WERI-Rb-1 (cell line): ENCODE data around the gene TMEFF2.

Experiments
- DNase-seq: peaks from one replicate; pipeline ENCODE4 v3.0.0-alpha.2; 2020
- H3K27ac ChIP-seq: fragments of 250-450 bp; sonication (Bioruptor Pico); 2 replicates; pipeline ENCODE4 v1.5.1; 2020; ENCODE audit warnings: mild to moderate bottlenecking, moderate library complexity
- H3K27me3 ChIP-seq: fragments of 250-450 bp; sonication (Bioruptor Pico); 2 replicates; pipeline ENCODE4 v1.5.1; 2021; ENCODE audit warnings: mild to moderate bottlenecking, low read depth, moderate library complexity; ENCODE audit not compliant: insufficient read depth, severe bottlenecking
- H3K36me3 ChIP-seq: fragments of 250-450 bp; sonication (Bioruptor Pico); 2 replicates; pipeline ENCODE4 v1.5.1; 2020; ENCODE audit warnings: mild to moderate bottlenecking, moderate library complexity
- H3K4me3 ChIP-seq: 2 replicates; pipeline ENCODE4 v1.5.1; 2011; ENCODE audit warnings: low read depth, mild to moderate bottlenecking, control low read depth, low read length
- H3K9me3 ChIP-seq: fragments of 250-450 bp; sonication (Bioruptor Pico); 2 replicates; pipeline ENCODE4 v1.5.1; 2021; ENCODE audit warnings: mild to moderate bottlenecking, moderate library complexity; ENCODE audit not compliant: severe bottlenecking
- TF ChIP-seq, protein P1 (sequence below): IDR thresholded peaks from 2 replicates; pipeline ENCODE4 v1.5.1; 2011; ENCODE audit warnings: low read depth, mild to moderate bottlenecking, control low read depth, inconsistent platforms, low read length

The TMEFF2 gene

DNA sequence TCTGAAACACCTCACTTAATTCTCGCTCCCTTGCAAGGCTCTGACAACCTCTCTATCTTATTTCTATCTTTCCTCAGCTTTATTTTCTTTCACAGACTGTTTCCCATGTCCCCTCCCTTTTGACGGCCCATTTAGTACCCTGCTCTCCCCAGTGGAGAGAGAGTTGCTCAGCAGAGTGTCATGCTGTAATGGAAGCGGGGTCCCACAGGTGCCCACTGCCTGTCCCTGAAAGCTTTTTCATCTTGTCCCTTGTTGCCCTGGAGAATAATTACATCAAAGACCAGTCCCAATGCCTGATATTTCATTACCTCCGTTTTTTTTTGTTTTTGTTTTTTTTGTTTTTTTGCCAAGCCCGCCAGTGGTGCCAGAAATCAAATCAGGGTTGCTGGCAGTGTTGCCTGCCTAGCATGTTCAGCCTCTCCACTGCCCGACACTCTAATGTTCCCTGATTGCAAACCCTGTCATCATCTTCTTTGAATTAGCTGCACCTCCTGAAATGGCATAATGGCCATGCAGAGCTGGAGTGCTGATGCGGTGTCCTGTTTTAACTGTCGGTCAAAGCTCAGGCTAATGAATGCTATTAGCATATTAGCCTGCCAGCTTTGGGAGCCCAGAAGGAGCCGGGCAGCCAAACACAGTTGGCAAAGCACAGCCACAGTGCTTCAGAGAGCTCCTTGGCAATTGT lies 276.6 kb downstream of the TMEFF2 start:
- no peak for DNase-seq
- Histone ChIP-seq H3K36me3 (no peaks in the 10 kb centered on the region), H3K27me3 (no peaks in the 10 kb centered on the region), H3K27ac (no peak overlapping the region), H3K9me3 (no peaks in the 10 kb centered on the region), H3K4me3 (no peak overlapping the region)
- TF ChIP-seq, protein P1, sequence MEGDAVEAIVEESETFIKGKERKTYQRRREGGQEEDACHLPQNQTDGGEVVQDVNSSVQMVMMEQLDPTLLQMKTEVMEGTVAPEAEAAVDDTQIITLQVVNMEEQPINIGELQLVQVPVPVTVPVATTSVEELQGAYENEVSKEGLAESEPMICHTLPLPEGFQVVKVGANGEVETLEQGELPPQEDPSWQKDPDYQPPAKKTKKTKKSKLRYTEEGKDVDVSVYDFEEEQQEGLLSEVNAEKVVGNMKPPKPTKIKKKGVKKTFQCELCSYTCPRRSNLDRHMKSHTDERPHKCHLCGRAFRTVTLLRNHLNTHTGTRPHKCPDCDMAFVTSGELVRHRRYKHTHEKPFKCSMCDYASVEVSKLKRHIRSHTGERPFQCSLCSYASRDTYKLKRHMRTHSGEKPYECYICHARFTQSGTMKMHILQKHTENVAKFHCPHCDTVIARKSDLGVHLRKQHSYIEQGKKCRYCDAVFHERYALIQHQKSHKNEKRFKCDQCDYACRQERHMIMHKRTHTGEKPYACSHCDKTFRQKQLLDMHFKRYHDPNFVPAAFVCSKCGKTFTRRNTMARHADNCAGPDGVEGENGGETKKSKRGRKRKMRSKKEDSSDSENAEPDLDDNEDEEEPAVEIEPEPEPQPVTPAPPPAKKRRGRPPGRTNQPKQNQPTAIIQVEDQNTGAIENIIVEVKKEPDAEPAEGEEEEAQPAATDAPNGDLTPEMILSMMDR: no peak

DNA sequence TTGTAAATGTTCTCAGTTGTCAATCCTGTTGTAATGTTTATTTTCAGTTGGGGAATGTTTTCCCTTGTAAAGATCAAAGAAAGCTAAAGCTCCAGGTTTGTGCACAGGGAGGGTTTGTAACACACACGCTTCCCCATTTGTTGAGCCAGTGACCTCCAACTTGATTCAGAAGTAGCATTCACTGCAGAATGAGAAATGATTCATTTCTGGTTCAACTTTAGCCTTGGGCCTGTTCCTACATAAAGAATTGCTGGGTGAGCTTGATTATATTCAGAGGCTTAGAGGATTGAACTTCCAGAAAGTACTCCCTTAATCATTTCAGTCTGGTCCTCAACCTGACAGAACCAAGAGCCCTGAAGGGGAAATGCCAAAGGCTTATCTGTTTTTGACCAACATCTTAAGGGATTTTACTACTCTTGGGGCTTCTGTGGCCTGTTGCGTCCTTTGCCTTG lies 277.3 kb downstream of the TMEFF2 start:
- TF ChIP-seq, protein P1: no peak
- Histone ChIP-seq H3K4me3 (no peak overlapping the region), H3K27me3 (no peaks in the 10 kb centered on the region), H3K36me3 (no peaks in the 10 kb centered on the region), H3K27ac (no peak overlapping the region), H3K9me3 (no peaks in the 10 kb centered on the region)
- DNase-seq: no peak

DNA sequence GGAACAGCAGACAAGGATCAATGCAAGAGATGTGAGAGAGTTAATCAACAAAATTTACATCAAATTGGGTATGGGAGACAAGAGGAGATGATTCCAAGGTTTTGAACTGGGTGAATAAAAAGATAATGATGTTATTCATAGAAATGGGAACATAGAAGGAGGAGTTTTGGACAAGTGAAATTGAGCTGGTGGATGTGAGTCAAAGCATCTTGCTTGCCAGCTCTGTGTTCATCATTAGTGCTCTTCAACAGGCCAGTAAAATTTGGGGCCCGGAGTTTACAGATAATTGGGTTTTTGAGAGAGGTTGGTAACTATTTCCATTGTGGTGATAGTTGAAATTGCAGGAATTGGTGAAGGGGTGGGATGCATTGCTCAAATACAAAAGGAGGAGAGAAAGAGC lies 277.9 kb downstream of the TMEFF2 start:
- Histone ChIP-seq H3K27ac (no peak overlapping the region), H3K9me3 (no peaks in the 10 kb centered on the region), H3K4me3 (no peak overlapping the region), H3K36me3 (no peaks in the 10 kb centered on the region), H3K27me3 (no peaks in the 10 kb centered on the region)
- DNase-seq: no peak
- TF ChIP-seq, protein P1: no peak

DNA sequence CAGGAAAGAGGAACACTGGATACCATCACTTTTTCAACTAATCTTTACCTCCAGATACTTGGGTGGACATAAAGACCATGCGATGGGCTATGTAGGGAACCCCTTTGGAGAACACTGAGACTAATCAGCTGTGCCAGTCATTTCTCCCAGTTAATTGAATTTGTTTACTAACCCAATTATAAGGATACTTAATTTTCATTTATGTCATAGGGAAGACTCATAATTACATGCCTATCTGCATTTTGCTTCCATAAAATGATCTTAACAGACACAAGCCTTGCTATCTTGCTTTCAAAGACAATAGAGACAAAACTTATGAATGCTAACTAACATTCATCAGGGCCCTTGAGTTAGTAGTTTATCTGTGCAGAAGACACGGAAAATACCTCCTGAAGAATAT lies 279.0 kb downstream of the TMEFF2 start:
- Histone ChIP-seq H3K27ac (no peak overlapping the region), H3K27me3 (no peaks in the 10 kb centered on the region), H3K4me3 (no peak overlapping the region), H3K9me3 (no peaks in the 10 kb centered on the region), H3K36me3 (no peaks in the 10 kb centered on the region)
- no peak for DNase-seq
- TF ChIP-seq, protein P1: no peak

DNA sequence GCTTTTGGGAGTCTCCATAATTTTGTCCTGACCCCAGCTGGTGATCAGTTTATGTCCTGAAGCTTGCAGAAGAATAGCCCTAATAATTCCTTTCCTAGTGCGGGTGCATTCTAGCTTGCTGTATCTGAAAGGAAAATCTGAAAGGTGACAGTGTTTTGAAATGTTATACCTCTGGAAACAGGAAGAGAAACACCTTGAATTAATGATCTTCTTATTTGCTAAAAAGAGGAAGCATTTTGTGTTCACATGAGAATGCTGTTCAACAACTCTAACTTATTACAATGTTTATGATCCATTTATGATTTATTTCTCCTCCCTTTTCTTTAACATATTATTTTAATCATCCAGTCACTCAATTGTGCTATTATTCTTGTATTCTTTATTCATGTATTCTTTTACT lies 280.9 kb downstream of the TMEFF2 start:
- TF ChIP-seq, protein P1: no peak
- H3K27ac ChIP-seq: no peak overlapping the region
- no peak for DNase-seq
- no peak overlapping the region for H3K4me3 ChIP-seq
- no peaks in the 10 kb centered on the region for H3K36me3 ChIP-seq
- no peaks in the 10 kb centered on the region for H3K27me3 ChIP-seq
- H3K9me3 ChIP-seq: no peaks in the 10 kb centered on the region

DNA sequence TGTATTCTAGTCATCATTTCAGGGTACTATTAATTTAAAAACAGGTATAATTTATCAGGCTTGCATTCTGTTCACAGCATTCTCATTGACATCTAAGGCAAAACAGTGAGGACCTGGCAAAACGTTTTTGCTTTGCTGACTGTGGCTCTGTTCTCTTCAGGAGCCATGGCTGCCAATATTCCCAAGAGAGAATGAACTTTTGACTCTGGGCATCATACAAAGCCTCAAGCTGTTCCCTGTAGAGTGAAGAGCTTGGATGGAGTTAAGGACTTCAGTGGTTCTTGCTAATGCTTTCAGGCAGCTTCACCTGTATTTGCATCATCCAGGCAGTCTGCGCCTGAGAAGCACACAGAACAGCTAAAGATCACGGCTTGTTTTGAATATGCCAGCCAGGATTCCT lies 282.0 kb downstream of the TMEFF2 start:
- DNase-seq: no peak
- H3K36me3 ChIP-seq: no peaks in the 10 kb centered on the region
- H3K9me3 ChIP-seq: no peaks in the 10 kb centered on the region
- no peak overlapping the region for H3K27ac ChIP-seq
- TF ChIP-seq, protein P1: no peak
- H3K27me3 ChIP-seq: no peaks in the 10 kb centered on the region
- H3K4me3 ChIP-seq: no peak overlapping the region
